T-helper 1 cell (primary cell): ENCODE results near the gene EPSTI1.
"Not testable (repeated sequence)": the region's sequence is repeated elsewhere in the genome, so short reads cannot be mapped to it uniquely, and the experiment has no call there.

Experiments used
- DNase-seq, 5 donors: peaks; one replicate each; pipeline ENCODE4 v3.0.0-alpha.2; 2012 to 2020

The EPSTI1 gene

DNA sequence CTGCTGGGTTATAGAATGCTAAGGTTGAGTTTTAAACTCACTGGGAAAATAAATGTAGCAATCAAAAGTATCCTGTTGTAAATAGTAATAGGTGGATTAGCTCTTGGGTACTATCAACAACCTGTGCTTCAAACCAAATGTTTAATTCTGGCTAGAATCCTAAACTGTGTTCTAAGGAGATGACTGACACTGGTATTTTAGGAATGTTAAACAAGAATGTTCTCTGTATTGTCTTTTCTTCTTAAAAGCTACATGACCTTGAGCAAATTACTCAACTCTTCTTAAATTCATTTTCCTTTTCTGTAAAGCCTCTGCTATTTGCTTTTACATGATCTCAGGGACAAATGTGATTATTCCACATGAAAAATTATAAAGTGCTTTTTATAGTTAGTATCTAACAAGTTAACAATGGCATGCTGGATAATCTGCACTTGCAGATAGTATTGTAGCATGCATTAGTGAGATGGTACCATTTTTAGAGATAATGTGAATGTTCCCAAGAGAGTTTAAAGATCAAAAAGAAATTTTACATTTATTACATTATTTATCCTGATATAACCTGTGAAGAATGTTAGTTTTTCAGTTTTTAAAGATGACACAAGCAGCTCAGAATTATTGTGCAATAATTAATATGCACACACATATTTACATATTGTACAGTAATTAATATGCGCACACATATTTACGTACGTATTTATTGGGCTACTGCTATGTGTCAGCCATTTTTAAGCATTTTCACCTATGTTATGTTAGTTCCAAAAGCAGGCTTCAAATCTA is 13.6 kb upstream of the EPSTI1 start:
- DNase-seq: no peak

DNA sequence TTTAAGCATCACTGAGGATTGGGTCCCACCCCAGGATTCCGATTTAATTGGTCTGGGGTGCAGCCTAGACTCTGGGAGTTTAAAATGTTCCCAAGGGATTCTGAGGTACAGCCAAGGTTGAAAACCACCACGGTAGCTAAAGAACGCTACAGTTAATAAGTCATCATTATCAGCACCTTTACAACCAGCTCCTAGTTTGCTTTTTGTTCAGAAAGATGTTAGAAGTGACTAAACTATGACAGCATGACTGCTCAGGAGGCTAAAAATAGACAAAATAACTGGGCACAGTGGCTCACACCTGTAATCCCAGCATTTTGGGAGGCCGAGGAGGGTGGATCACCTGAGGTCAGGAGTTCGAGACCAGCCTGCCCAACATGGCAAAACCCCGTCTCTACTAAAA is 11.7 kb upstream of the EPSTI1 start:
- no peak for DNase-seq

DNA sequence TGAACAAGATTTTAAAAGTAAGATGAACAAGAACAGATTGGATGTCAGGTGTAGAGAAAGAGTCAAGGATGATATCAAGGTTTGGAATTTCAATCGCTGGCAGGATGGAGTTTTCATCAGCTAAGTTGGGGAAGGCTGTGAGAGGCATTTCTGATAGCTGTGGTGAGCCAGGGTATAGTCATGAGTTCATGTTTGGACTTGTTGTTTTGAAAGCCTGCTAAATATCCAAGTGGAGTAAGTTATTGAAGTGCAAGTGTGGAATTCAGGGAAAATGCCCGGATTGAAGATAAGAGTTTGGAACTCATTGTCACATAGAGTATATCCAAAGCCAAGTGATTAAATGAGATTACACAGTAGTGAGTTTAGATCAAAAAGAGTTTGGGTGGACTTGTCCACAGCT is 11.0 kb upstream of the EPSTI1 start:
- DNase-seq: no peak

DNA sequence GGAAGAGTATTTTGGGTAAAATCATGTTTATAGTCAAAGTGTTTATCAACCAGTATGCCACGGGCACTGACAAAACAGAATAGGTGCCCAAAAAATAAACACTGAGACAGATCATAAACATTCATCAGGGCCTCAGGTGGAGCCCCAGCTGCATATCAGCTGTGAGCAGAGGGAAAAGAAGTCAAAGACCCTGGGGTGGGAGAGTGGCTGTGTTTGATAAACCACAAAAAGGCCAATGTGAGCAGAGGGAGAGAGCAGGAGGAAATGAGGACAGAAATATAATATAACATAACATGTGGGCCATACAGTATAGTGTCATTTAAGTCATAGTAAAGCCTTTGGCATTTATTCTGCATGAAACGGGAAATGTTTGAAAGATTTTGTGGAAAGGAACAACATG is 10.0 kb upstream of the EPSTI1 start:
- no peak for DNase-seq

DNA sequence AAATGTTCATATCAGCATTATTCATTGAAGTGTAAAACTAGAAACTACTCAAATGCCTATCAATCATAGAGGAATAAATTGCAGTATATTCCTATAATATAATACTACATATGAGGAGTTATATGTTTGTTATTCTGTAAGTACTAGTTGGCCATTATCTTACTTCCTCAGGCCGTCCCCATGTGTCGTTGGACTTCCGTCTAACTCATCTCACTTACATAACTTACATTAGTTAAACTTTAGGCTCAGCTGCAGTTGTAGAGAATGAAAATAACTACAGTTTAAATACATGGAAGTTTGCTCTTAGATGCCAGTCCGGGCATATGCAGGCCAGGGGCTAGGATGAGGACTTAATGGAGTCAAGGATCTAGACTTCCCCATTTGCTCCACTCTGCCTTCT is 8.6 kb upstream of the EPSTI1 start:
- no peak for DNase-seq

DNA sequence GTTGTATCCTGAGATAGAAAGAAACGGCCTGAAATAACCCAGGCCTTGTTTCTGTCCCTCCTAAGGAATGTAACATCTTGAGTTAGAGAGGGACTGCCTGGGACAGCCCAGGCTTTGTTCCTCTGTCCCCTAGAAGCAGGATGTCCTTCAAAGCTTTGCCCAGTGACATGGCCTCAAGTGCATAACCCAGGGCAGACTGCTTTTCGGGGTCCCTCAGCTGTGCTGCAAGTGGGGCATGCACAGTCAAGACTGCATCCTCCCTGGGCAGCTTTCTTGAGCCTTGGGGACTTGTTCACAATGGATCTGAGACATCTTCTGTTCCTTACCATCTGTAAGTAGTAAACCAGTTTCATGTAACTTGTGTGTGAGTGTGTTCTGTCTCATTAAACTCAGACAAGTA is 7.5 kb upstream of the EPSTI1 start:
- no peak for DNase-seq

DNA sequence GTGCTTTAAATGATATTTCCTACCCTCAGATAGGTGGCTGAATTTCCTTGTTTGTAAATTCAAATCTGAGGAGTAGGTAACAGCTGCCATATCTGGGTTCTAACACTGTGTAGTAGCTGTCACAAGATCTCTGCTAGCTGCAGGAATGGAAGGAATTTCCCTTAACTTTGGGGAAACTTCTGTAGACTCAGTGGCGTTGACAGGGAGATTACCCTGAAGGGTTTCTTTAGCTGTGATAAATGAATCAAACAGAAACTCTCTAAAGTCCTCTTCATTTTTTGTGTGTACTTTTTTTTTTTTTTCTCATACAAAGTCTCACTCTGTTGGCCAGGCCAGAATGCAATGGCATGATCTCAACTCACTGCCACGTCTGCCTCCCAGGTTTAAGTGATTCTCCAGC is 5.3 kb upstream of the EPSTI1 start:
- peak in 1 of 5 donors; percentile 17 for DNase-seq

DNA sequence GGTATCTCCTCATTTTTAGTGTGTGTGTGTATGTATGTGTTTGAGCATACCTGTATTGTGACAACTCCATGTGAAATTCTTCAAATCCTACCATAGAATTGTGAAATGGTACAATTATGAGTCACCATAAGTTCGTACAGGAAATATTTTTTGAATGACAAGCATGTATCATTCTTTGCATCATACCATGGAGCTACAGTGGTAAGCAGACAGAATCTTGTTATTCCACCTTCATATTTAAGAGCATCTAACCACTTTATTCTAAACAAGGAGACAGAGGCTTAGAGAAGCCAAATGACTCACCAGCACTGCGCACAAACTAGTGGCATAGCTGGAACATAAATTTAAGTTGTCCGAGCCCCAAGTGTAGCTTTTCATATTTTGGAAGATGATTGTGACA is 4.5 kb upstream of the EPSTI1 start:
- DNase-seq: peak in 1 of 5 donors; percentile 72

DNA sequence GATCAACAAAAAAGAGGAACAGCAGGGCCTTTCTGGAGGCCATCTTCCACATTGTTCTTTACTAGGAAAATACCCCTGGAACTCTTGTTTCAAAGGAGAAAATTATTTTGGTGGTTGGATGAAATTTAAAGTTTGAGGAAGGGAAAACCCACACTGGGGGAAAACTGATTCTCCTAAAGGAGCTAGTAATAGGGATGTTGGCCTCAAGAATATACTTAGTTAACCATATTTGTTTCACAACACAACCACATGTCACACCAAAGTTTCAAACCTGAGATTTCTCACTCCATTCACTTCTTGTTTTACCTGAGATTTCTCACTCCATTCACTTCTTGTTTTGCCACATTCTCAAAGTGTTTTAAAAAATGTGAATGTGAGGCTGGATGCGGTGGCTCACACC is 2.8 kb upstream of the EPSTI1 start:
- DNase-seq: no peak

DNA sequence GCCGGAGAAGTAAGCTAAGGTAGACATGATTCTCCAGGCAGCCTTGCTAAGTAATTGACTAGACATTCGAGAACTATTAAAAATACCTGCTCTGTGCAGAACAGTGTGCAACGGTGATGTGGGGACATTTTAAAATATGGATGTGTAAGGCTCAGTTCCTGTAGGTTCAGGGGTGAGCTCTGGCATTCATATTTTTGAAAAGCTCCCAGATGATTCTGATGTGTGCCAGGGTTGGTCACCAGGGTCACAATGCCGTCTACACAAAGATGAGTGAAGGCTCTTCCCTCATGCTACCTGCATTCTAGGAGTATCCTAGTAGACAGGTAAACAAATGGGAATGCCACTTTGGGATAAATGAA is 702 bp upstream of the EPSTI1 start:
- DNase-seq: no peak

DNA sequence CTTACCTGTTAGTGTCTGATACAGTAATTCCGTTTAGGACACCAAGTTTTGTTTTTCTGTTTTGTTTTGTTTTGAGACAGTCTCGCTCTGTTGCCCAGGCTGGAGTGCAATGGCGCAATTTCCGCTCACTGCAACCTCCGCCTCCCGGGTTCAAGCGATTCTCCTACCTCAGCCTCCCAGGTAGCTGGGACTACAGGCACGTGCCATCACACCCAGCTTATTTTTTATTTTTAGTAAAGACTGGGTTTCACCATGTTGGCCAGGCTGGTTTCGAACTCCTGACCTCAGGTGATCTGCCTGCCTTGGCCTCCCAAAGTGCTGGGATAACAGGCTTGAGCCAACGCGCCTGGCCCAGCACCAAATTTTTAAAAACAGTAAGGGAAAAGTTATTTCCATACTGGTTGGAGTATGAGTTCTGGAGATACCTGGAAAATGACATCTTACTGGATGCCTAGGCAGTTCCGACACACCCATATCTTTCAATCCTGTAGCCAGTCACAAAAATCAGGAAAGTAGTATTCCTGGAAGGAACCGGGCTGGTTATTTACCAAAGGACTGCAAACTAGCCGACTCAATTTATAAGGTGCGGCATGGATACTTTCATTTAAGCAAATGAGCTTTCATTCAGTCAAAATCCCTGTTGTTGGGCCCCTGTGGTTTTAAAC is 676 bp downstream of the EPSTI1 start:
- not testable (repeated sequence) for DNase-seq

DNA sequence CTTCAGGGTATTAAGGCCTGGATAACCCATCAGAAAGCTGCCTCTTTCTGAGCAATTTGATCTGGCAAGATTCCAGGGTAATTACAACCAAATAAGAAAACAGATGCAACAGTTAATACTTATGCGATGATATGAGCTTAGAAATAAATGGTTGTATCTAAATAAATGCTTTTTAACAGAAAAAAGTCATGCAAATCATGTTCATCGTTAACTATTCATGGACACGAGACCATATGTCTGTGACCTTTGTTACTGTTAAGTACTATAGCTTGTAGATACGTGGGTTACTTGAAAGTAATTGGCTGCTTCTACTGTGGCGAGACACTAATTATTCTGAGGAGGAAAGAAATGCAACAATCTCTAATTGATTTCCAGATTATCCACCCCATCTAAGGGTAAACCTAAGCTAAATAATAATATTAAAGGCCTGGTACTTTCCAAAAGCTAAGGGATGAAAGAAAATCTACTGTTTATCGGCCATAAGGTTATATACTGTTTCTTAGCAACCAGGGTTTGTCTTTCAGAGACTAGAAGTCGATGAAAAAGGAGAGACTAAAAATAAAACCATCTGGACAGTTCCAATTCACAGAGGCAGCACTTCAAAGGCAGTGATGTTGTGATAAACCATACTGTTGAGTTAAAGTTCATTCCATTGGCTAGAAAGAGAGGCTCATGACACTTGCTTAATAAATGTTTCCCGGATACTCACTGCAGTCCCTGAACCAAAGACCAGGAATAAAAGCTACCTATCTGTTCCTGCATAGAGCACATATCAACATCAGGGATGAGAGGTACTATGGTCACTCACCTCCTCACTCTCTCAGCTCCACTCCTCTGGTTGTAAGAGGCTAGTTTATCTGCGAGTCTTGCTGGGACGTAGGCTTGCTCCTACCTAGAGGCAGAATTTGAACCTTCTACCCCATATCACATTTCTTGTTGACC is 1.5 kb downstream of the EPSTI1 start:
- peak in 1 of 5 donors; percentile 11 for DNase-seq

DNA sequence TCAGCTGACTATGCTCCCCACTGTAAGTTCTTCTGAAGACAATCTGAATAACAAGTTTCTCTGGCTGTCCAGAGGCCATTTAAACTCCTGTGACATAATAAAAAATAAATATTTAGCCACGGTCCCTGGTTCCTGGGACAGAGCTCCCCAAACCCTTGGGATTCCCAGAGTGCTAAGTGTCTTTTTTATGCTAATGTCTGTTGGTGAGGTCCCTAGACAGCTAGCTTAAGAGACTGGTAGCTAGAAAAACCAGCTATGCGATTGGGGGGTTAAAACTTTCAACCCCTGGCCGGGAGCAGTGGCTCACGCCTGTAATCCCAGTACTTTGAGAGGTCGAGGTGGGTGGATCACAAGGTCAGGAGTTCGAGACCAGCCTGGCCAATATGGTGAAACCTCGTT is 5.9 kb downstream of the EPSTI1 start:
- DNase-seq: no peak

DNA sequence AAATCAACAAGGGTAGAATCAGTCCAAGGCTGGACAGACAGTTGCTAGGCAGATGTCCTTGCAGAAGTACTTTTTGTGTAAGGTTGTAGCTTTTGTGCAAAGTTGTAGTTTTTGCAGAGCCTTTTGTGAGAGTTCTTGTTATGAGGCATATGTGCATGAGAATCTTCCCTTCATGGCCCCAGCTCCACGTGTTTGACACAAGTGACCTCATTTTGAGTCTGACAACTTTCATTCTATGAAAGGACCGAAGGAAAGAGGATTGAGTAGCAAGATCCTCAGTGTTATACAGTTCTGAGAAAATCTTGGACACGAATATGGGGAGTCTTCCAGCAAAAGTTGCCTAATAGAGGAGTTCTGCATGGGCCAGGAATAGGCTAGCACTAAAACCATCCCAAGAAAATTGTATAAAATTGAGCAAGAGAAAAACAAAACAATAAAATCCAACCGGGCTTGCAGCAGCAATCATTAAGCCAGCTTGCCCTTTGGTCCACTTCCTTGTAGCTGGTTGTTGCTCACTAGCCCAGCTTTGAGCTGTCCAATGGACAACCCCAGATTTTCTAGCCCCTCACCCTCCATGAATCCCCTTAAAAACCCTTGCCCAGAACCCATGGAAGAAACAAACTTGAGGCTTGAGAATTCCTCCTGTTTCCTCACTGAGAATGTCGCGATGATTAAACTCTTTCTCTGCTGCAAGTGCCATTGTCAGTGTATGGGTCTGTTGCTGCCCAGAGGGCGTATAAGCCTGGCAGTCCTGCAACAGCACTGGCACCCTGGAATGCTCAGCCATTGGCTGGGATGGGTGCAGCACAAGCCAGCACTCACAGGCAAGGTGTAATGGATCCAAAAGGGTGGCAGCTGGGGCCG is 6.5 kb downstream of the EPSTI1 start:
- no peak for DNase-seq

DNA sequence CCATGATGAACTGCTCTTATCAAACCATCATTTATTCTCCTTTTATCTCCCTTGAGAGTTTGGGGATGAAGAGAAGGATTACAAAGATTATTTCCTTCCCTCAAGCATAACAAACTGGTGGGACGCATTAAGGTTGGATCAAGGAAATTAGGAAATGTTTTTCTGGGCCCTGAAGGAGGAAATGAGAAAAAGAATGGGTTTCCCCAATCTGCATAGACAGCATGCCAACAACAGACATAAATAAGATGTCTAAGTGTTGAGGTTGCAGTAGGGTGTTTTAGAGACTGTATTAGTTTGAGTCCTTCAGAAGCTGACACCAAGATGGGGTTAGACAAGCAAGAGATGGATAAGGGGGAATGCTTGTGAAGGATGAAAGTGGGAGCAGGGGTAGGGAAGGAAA is 7.3 kb downstream of the EPSTI1 start:
- no peak for DNase-seq

DNA sequence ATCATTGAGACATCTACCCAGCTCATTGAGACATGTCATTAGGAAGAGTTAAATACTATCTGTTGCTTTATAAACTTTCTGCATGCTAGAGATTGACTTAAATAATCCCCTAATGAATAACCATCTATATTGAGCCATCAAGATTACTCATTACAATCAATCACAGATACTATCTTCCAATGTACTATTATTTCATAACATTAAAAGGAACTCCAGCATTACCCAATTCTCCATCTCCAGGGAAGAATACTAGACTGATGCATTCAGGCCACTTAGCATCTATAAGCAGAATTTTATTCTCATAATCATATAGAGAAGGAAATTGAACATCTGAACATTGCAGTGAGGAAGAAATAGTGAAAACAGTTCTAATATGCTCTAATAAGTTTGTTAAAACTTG is 8.0 kb downstream of the EPSTI1 start:
- DNase-seq: no peak

DNA sequence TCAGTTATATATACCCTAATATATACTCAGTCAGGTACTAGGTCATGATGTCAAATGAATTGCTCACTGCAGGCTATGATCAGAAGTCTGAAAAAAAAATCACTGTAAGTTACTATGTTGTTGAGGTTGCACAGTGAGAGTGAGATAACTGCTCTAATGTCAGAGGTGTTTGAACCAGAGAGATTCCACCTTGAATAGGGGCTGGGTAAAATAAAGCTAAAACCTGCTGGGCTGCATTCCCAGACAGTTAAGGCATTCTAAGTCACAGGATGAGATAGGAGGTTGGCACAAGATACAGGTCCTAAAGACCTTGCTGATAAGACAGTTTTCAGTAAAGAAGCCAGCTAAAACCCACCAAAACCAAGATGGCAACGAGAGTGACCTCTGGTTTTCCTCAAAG is 10.2 kb downstream of the EPSTI1 start:
- DNase-seq: no peak

DNA sequence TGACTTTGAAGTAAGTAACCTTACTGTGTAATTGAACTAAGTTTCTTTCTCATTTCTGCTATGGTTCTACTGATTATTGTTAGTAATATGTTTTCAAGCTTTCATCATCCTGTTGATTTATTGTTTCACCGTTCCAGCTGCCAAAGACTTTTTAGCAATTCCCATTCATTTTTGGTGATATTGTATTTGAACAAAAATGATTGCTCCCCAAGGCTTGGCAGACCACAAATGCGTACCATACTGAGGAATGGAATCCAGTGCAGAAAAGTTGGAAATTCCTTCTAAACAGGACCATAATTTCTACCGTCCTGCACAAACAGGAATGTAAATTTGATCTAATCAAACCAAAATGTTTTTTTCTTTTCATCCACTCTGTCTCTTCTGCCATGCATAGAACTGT is 10.7 kb downstream of the EPSTI1 start:
- no peak for DNase-seq

DNA sequence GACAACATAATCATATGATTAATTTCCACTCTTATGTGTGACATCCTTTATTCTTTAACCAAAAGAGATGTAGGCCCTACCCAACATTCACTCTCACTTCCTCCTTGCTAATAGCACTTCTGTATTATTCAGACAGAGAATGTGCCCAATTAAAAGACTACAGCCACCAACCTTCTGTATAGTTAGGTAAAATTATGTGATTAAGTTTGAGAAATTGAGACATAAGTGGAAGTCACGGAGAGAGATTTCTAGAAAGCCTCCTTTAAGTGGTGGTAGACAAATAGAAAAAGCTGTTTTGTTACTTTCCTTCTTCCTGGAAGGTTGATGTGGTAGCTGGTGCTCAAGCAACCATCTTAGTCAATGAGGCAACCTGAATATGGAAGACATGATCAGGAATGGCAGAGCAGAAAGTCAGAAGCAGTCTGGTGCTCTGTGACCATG is 14.8 kb downstream of the EPSTI1 start:
- no peak for DNase-seq

DNA sequence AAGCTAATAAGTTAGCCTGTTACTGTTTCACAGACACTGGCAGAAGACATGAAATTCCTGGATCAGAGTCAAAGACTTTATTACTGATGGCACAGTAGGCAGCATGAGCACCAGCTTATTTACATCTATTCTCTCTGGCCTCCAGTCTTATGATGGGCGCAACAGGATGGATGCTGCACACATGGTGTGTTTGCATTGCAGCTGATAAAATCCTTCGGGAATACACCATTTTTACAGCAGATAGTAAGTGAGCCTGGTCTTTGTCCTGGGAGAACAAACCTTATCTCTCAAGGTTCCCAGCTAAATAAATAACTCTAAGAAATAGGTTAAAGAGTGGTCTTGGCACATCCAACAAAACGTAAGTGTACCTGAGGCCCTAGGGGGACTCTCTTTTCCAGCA is 16.0 kb downstream of the EPSTI1 start:
- DNase-seq: no peak

DNA sequence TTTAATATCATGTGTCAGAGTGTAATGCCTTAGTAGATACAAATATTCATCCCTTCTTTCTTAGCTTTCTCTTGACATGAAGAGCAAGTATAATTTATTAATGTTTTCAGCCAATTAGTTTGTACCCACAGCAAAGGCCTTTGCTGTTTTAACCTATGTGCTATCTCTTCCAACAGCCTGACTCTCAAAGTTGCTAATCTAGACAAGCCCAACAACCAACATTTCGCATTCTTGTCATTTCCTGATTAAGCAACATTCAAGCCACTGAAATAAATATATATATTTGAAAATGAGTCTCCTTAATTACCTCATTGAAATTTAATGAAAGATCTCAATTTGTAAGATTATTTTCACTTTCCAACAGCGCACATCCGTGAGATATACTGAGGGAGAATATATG is 18.5 kb downstream of the EPSTI1 start:
- DNase-seq: no peak

DNA sequence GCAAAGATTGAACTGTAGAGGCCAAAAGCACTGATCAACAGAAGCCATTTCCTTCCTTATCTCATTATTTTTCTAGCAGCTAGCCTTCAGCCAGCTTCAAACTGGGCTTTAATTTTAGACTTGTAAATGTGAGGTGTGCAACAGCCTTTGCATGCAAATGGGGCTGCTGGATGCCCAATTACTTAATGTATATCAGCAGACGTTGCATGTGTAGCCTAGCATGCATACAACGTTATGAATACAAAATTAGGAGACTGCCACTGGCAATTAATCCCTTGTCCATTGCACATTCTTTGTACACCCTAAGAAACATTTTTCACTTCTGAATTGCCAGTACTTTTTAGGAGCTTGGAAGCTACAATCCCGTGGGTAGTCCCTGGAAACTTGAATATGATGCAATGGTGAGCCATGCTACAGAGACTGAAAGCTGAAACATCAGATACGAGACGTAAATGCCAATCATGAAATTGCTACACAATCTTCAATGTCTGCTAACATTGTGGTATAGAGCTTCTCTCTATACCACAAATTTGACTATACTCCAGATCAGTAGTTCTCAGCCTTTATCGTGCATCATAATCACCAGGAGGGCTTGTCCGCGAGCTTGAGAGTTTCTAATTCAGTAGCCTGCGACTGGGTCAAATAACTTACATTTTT is 20.2 kb downstream of the EPSTI1 start:
- DNase-seq: no peak
